Neuronal stem cell (in vitro differentiated cells): ENCODE data around the gene NTN1.

Experiments used
- DNase-seq: peaks from one replicate; pipeline ENCODE4 v3.0.0-alpha.2; 2013; ENCODE audit warnings: low spot score
- H2AFZ ChIP-seq: one replicate; pipeline ENCODE4 v1.6.1; 2013; ENCODE audit warnings: mild to moderate bottlenecking, low read length, inconsistent platforms
- H2AK5ac ChIP-seq: 2 replicates; pipeline ENCODE4 v1.6.1; 2013; ENCODE audit warnings: low read depth, mild to moderate bottlenecking, inconsistent platforms, low read length, moderate library complexity, mixed read lengths
- H2BK120ac ChIP-seq: 2 replicates; pipeline ENCODE4 v1.6.1; 2013; ENCODE audit warnings: low read depth, mild to moderate bottlenecking, inconsistent platforms, low read length, moderate library complexity, mixed read lengths
- H2BK12ac ChIP-seq: one replicate; pipeline ENCODE4 v1.6.1; 2013; ENCODE audit warnings: low read length, inconsistent platforms
- H2BK15ac ChIP-seq: 2 replicates; pipeline ENCODE4 v1.6.1; 2013; ENCODE audit warnings: mild to moderate bottlenecking, low read length, inconsistent platforms, mixed read lengths
- H2BK5ac ChIP-seq: one replicate; pipeline ENCODE4 v1.6.1; 2013; ENCODE audit warnings: inconsistent platforms, mild to moderate bottlenecking, low read length, moderate library complexity
- H3K14ac ChIP-seq: one replicate; pipeline ENCODE4 v1.6.1; 2013; ENCODE audit warnings: low read length, inconsistent platforms
- H3K18ac ChIP-seq: 2 replicates; pipeline ENCODE4 v1.6.1; 2013; ENCODE audit warnings: low read length, inconsistent platforms
- H3K23ac ChIP-seq: 2 replicates; pipeline ENCODE4 v1.6.1; 2013; ENCODE audit warnings: low read depth, mild to moderate bottlenecking, mixed read lengths, low read length, inconsistent platforms; ENCODE audit not compliant: poor library complexity
- H3K27ac ChIP-seq: replicated peaks from 3 replicates; pipeline ENCODE4 v1.5.1; 2013; ENCODE audit warnings: low read length, inconsistent platforms
- H3K27me3 ChIP-seq, 3 experiments: 2 replicates each; pipeline ENCODE4 v1.6.1; 2013; ENCODE audit warnings: low read length in 3 of 3, mild to moderate bottlenecking in 2 of 3, inconsistent platforms in 1 of 3, low read depth in 1 of 3, mixed read lengths in 1 of 3, moderate library complexity in 1 of 3; ENCODE audit not compliant: control insufficient read depth in 3 of 3, insufficient read depth in 3 of 3
- H3K36me3 ChIP-seq, 2 donors: replicated peaks in 1 of 2; 2 replicates each; pipeline ENCODE4 v1.6.1; 2013; ENCODE audit warnings: low read length in 2 of 2; ENCODE audit not compliant: control insufficient read depth in 2 of 2, insufficient read depth in 2 of 2
- H3K4ac ChIP-seq: 2 replicates; pipeline ENCODE4 v1.6.1; 2013; ENCODE audit warnings: inconsistent platforms, mild to moderate bottlenecking, low read length, moderate library complexity
- H3K4me1 ChIP-seq, 2 donors: 1 replicate in 1 of 2; 2 replicates in 1 of 2; pipeline ENCODE4 v1.6.1; 2013; ENCODE audit warnings: low read length in 2 of 2, low read depth in 1 of 2; ENCODE audit not compliant: control insufficient read depth in 2 of 2, insufficient read depth in 1 of 2
- H3K4me2 ChIP-seq: one replicate; pipeline ENCODE4 v1.6.1; 2013; ENCODE audit warnings: mild to moderate bottlenecking, low read length, inconsistent platforms; ENCODE audit not compliant: insufficient read depth, poor library complexity, severe bottlenecking
- H3K4me3 ChIP-seq, 2 donors: 2 replicates each; pipeline ENCODE4 v1.5.1; 2013; ENCODE audit warnings: low read length in 2 of 2, mild to moderate bottlenecking in 2 of 2, inconsistent platforms in 1 of 2, moderate library complexity in 1 of 2
- H3K79me1 ChIP-seq: one replicate; pipeline ENCODE4 v1.6.1; 2013; ENCODE audit warnings: low read depth, mild to moderate bottlenecking, inconsistent platforms, low read length, moderate library complexity
- H3K9ac ChIP-seq: one replicate; pipeline ENCODE4 v1.6.1; 2013; ENCODE audit warnings: mild to moderate bottlenecking, low read depth, low read length, inconsistent platforms; ENCODE audit not compliant: poor library complexity
- H3K9me3 ChIP-seq, 2 donors: replicated peaks in 1 of 2; 2 replicates each; pipeline versions ENCODE3 to v1.6.1; 2013; ENCODE audit warnings: low read length in 2 of 2, mild to moderate bottlenecking in 2 of 2, inconsistent platforms in 1 of 2, low read depth in 1 of 2, mixed read lengths in 1 of 2, moderate library complexity in 1 of 2; ENCODE audit not compliant: control insufficient read depth in 2 of 2, insufficient read depth in 1 of 2
- H4K8ac ChIP-seq: one replicate; pipeline ENCODE4 v1.6.1; 2013; ENCODE audit warnings: low read depth, mild to moderate bottlenecking, inconsistent platforms, low read length, moderate library complexity
- H4K91ac ChIP-seq: one replicate; pipeline ENCODE4 v1.6.1; 2013; ENCODE audit warnings: low read length, low read depth, mild to moderate bottlenecking, inconsistent platforms; ENCODE audit not compliant: poor library complexity
- WGBS, 2 donors: extraction: QIAGEN DNeasy Blood & Tissue Kit; methylation state at CpG; one replicate each; pipeline ENCODE4 v1.1.7; 2013; ENCODE audit warnings: missing lambda C conversion rate in 2 of 2, mixed read lengths in 1 of 2; ENCODE audit not compliant: insufficient read length in 2 of 2, insufficient replicate concordance in 1 of 2; ENCODE audit errors: extremely low coverage in 2 of 2; 5-methylcytosine and 5-hydroxymethylcytosine counted together

NTN1 gene

GRCh38 chr17:9217151-9218056 is 196.1 kb downstream of the NTN1 start:
- Histone ChIP-seq H3K27ac (no peak overlapping the region), H3K4ac (no peak overlapping the region), H4K8ac (no peak overlapping the region), H3K9ac (no peak overlapping the region), H3K27me3 (peaks cover 0 to 49% (median 12%) of the 10 kb centered on the region in 3 experiments), H2BK15ac (no peak overlapping the region), H3K23ac (no peak overlapping the region), H3K14ac (no peak overlapping the region), H3K18ac (no peak overlapping the region), H3K79me1 (no peaks in the 10 kb centered on the region), H2BK12ac (no peak overlapping the region), H2AFZ (no peak overlapping the region), H3K4me3 (no peak overlapping the region), H2BK120ac (no peak overlapping the region), H2AK5ac (no peak overlapping the region), H2BK5ac (no peak overlapping the region), H4K91ac (no peak overlapping the region), H3K9me3 (peaks cover 6 to 14% of the 10 kb centered on the region in 2 donors), H3K4me1 (peaks cover 22 to 26% of the 10 kb centered on the region in 2 donors), H3K36me3 (no peaks in the 10 kb centered on the region), H3K4me2 (no peak overlapping the region)
- WGBS, 2 donors, result no CpG with 5 or more reads among the region's 5 CpGs
- no peak for DNase-seq

- H2BK12ac ChIP-seq, result no peak overlapping the region
- no peak for DNase-seq
- H3K36me3 ChIP-seq, result no peaks in the 10 kb centered on the region
- H3K27me3 ChIP-seq, result peaks cover 0 to 52% (median 13%) of the 10 kb centered on the region in 3 experiments
- no peak overlapping the region for H3K14ac ChIP-seq
- H3K9ac ChIP-seq, result no peak overlapping the region
- peaks cover 6 to 14% of the 10 kb centered on the region in 2 donors for H3K9me3 ChIP-seq
- H3K27ac ChIP-seq, result no peak overlapping the region
- H3K4me1 ChIP-seq, result peaks cover 23 to 28% of the 10 kb centered on the region in 2 donors
- H3K4me2 ChIP-seq, result no peak overlapping the region
- H4K91ac ChIP-seq, result no peak overlapping the region
- WGBS, 2 donors, result no CpG with 5 or more reads among the region's 8 CpGs
- no peak overlapping the region for H3K23ac ChIP-seq
- H2AFZ ChIP-seq, result no peak overlapping the region
- no peak overlapping the region for H3K4ac ChIP-seq
- no peak overlapping the region for H2BK15ac ChIP-seq
- no peak overlapping the region for H3K18ac ChIP-seq
- no peaks in the 10 kb centered on the region for H3K79me1 ChIP-seq
- no peak overlapping the region for H2AK5ac ChIP-seq
- no peak overlapping the region for H2BK120ac ChIP-seq
- no peak overlapping the region for H2BK5ac ChIP-seq
- no peak overlapping the region for H4K8ac ChIP-seq
- no peak overlapping the region for H3K4me3 ChIP-seq
Observed at GRCh38 chr17:9218064-9218635, 196.8 kb downstream of the NTN1 start.

DNA sequence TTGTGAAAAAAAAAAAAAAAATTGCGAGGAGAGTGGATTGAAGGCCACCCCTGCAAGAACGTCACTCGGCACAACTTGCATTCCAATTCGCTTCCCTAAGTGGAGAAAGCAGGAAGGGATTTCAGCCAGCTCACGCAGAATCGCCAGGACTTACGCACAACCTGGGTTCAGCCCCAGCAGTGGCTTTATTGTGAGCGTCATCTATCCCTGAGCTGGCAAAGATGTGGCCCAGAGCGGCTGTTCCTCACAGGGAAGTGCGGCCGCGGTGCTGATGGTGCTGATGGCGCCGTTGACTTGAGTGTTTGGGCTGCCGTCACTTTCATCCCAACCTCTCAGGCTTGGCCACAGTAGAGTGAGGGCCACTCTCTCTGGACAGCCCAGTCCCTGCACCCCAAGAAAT is 197.6 kb downstream of the NTN1 start:
- no peak overlapping the region for H3K4me2 ChIP-seq
- H3K27me3 ChIP-seq, result peaks cover 0 to 52% (median 17%) of the 10 kb centered on the region in 3 experiments
- peak overlapping the region; percentile 13 for H3K23ac ChIP-seq
- H3K18ac ChIP-seq, result peak overlapping the region; percentile 68
- H2BK12ac ChIP-seq, result no peak overlapping the region
- no peaks in the 10 kb centered on the region for H3K79me1 ChIP-seq
- no CpG with 5 or more reads among the region's 15 CpGs for WGBS, 2 donors
- H3K14ac ChIP-seq, result peak overlapping the region; percentile 5
- H3K27ac ChIP-seq, result no peak overlapping the region
- no peak overlapping the region for H2AFZ ChIP-seq
- H3K9ac ChIP-seq, result peak overlapping the region; percentile 21
- peaks cover 6 to 14% of the 10 kb centered on the region in 2 donors for H3K9me3 ChIP-seq
- no peak for DNase-seq
- H2BK120ac ChIP-seq, result no peak overlapping the region
- H4K91ac ChIP-seq, result no peak overlapping the region
- H2AK5ac ChIP-seq, result peak overlapping the region; percentile 15
- peaks cover 23 to 32% of the 10 kb centered on the region in 2 donors for H3K4me1 ChIP-seq
- H2BK5ac ChIP-seq, result no peak overlapping the region
- H2BK15ac ChIP-seq, result peak overlapping the region; percentile 42
- H3K4me3 ChIP-seq, result no peak overlapping the region
- no peak overlapping the region for H4K8ac ChIP-seq
- H3K36me3 ChIP-seq, result no peaks in the 10 kb centered on the region
- H3K4ac ChIP-seq, result no peak overlapping the region
